Measurements from ENCODE around the gene ZMYM4.
"Not testable (repeated sequence)": the region's sequence is repeated elsewhere in the genome, so short reads cannot be mapped to it uniquely, and the experiment has no call there.

ZMYM4 gene

GRCh38 chr1:35331618-35332017, 63.1 kb downstream of the ZMYM4 start:
- DNase-seq: not testable (repeated sequence)

GRCh38 chr1:35334485-35334884, 66.0 kb downstream of the ZMYM4 start:
- DNase-seq: no peak

- no peak for DNase-seq
These were observed 72.0 kb downstream of the ZMYM4 start for GRCh38 chr1:35340519-35340918.

- DNase-seq: no peak
These were observed 77.0 kb downstream of the ZMYM4 start for GRCh38 chr1:35345439-35345981.

- no peak for DNase-seq
These were observed 82.4 kb downstream of the ZMYM4 start for GRCh38 chr1:35350872-35351271.

GRCh38 chr1:35359995-35360394, 91.5 kb downstream of the ZMYM4 start:
- no peak for DNase-seq

GRCh38 chr1:35361638-35362037, 93.1 kb downstream of the ZMYM4 start:
- DNase-seq: no peak

GRCh38 chr1:35364741-35365140, 96.2 kb downstream of the ZMYM4 start:
- no peak for DNase-seq

GRCh38 chr1:35367914-35368313, 99.4 kb downstream of the ZMYM4 start:
- DNase-seq: no peak

- DNase-seq: no peak
These were observed 101.6 kb downstream of the ZMYM4 start for GRCh38 chr1:35369922-35370671.

- DNase-seq: no peak
These were observed 103.0 kb downstream of the ZMYM4 start for GRCh38 chr1:35371506-35371905.

- no peak for DNase-seq
These were observed 109.0 kb downstream of the ZMYM4 start for GRCh38 chr1:35377555-35377954.

GRCh38 chr1:35379317-35380000, 111.0 kb downstream of the ZMYM4 start:
- DNase-seq: no peak

GRCh38 chr1:35380111-35380510, 111.6 kb downstream of the ZMYM4 start:
- DNase-seq: not testable (repeated sequence)

- DNase-seq: no peak
These were observed 113.6 kb downstream of the ZMYM4 start for GRCh38 chr1:35382107-35382506.

GRCh38 chr1:35386290-35386689, 117.8 kb downstream of the ZMYM4 start:
- DNase-seq: no peak

- no peak for DNase-seq
These were observed 118.5 kb downstream of the ZMYM4 start for GRCh38 chr1:35386959-35387358.

GRCh38 chr1:35390600-35391494, 122.3 kb downstream of the ZMYM4 start:
- no peak for DNase-seq

- DNase-seq: no peak
These were observed 125.9 kb downstream of the ZMYM4 start for GRCh38 chr1:35394386-35394785.

- no peak for DNase-seq
These were observed 130.2 kb downstream of the ZMYM4 start for GRCh38 chr1:35398739-35399138.

- no peak for DNase-seq
These were observed 132.5 kb downstream of the ZMYM4 start for GRCh38 chr1:35401049-35401448.

- no peak for DNase-seq
These were observed 137.6 kb downstream of the ZMYM4 start for GRCh38 chr1:35406103-35406502.

- no peak for DNase-seq
These were observed 139.2 kb downstream of the ZMYM4 start for GRCh38 chr1:35407743-35408142.
